ENCODE measurements around the gene CPNE5.
A peak's percentile ranks its signal among the peaks of the same experiment; 100 is the strongest.

The CPNE5 gene

GRCh38 chr6:36838896-36839748, at the start of gene CPNE5:
Gene CPNE5 (minus strand): TSS chr6:36839444. CDS start chr6:36839377, 67 bp downstream.
- no peak for DNase-seq (ENCODE audit: low read depth, low spot score)

DNA sequence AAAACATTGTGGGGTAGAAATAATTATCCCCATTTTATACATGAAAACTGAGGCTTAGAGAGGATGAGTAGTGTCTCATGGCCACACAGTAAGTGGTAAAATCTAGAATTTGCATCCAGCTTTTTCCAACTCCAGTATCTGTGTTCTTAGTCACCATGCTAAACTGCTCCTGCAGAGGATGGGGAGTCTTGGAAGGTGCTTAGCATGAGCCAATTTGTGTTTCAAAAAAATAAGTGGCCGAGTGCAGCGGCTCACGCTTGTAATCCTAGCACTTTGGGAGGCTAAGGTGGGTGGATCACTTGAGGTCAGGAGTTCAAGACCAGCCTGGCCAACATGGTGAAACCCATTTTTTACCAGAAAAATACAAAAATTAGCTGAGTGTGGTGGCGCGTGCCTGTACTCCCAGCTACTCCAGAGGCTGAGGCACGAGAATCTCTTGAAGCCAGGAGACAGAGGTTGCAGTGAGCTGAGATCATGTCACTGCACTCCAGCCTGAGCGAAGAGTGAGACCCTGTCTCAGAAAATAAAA, 48.9 kb upstream of the CPNE5 start:
- no peak for DNase-seq (ENCODE audit: low read depth, low spot score)

DNA sequence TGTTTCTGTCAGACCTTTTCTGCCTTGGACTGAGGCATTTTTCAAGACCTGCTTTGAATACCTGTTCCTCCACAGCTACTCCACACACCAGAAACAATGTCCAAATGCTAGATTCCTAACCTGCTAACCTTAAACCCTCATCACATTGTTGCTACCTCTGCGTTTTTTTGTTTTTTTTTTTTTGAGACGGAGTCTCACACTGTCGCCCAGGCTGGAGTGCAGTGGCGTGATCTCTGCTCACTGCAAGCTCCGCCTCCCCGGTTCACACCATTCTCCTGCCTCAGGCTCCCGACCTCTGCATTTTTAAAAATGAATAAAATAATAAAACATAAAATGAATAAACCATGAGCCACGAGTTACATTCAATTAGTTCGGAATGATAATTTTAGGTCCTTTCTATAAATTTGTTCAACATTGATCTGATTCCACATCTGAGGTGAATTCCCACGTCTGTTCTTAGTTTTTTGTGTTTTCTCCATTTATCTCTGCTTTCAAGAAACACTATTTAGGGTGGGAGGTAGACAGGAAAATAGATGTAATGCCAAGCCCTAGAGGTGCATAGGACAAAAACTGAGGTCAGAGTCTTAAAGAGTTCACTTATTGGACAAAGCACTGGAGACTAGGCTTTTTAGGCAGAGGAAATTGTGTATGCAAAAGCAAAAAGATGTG, 47.8 kb upstream of the CPNE5 start:
- DNase-seq (ENCODE audit: low read depth, low spot score): no peak

GRCh38 chr6:36885461-36886401, 46.5 kb upstream of the CPNE5 start, which contains the start of gene C6orf89:
Gene C6orf89 (plus strand): TSS chr6:36885952. CDS start chr6:36899445, 13,493 bp downstream.
- DNase-seq (ENCODE audit: low read depth, low spot score): peak; percentile 94

DNA sequence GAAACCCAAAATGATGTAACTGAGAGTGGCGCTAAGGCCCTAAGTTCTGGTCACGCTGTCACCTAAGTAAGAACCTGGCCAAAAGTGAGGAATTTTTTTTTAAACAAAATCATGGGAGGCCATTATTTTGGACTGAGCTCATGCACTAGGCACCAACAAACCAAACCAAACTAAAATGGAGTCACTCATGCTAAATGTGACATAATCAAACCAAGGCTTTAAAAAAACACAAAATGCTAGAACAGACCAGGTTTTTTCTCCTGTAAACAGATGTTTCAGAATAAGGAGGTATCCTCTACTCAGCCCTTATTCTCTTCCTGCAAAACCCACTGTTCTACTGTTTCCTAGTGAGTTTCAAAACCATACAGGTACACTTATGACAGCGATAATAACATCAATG, 45.4 kb upstream of the CPNE5 start:
- DNase-seq (ENCODE audit: low read depth, low spot score): no peak

DNA sequence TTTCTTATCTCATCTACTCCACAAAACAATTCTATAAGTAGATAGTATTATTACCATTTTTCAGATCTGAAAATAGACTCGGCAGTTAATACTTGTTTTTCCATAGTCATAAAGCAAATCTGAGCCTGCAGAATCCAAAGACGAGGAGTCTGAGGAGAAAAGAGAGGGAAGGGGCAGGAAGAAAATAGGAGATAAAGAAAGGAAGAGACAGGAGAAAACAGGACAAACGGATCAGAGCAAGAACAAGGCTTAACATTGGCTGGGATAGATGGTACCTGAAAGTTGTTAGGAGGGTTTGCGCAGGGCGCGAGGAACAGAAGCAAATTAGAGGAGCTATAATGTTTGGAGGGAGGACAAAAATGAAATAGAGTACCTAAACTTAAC, 36.0 kb upstream of the CPNE5 start:
- DNase-seq (ENCODE audit: low read depth, low spot score): no peak

GRCh38 chr6:36874443-36875249, 35.4 kb upstream of the CPNE5 start, which contains the start of gene PPIL1:
Gene PPIL1 (minus strand): TSS chr6:36874803. CDS start chr6:36874772, 31 bp downstream.
- DNase-seq (ENCODE audit: low read depth, low spot score): peak; percentile 68

DNA sequence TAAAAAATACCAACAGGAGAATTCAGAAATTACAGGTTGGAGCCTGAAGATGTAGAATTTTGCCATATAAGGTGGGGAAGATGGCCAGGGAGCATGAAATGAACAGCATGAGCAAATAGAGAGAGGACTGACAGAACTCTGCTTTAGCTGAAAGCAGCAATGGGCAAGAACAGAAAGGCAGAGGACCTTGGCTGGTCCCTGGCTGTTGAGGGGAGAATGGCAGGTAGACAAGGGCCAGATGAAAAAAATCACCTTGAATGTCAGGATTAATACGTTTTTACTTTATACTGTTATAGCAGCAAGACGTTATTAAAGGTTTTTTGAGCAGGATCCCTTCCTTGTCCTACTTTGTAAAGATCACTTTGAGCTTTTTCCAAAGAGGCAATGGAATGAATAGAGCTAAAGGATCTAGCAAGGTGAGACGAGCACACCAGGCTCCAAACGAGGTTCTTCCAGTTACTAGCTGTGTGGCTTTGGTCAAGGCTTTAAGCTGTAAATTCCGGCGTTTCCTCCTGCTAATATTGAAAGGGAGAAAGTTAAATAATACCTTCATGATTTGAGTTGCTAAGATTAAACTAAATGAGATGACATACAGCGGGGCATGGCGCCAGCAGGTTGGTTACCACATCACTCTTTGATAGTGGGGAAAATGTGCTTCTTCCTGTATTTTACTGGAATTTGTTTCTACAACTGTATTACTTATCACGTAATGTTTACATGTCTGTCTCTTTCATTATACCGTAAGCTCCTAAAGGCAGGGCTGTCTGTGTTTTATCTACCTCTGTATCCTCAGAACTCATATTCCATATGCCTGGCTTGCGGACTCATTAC, 34.6 kb upstream of the CPNE5 start:
- no peak for DNase-seq (ENCODE audit: low read depth, low spot score)

- no peak for DNase-seq (ENCODE audit: low read depth, low spot score)
These were observed 33.9 kb upstream of the CPNE5 start for GRCh38 chr6:36873115-36873514.

- no peak for DNase-seq (ENCODE audit: low read depth, low spot score)
These were observed 32.4 kb upstream of the CPNE5 start for GRCh38 chr6:36871686-36872085.

DNA sequence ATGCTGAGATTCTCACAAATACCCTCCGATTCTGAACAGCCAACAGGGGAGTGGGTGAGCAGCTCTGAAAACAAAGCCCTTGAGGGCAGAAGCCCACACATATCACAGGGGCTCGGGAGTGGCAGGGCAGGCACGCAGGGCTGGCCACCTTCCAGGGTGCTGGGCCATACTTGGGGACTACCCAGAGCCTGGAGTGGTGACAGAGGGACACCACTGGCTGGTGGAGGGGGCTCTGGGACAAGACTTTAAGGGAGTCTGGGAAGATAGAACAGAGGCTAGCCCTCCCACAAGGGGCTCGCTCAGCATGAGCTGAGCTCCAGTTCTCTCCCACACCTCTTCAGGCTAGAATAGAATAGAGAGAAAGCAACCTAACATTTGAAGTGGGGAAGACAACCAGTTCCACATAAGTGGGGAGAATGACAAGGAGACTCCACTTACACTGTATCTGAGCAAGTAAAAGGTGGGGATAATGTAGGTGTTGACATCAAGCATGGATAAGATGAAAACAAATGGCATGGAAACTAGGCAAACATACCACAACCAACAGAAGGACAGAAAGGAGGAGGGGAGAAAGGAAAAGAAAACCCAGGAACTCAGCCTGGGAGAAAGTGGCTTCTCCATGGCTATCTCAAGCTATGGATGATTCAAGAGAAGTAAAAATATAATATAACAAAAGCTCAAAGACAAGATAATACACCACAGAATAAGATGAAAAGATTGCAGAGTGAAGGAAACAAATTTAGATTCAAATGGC, 28.4 kb upstream of the CPNE5 start:
- no peak for DNase-seq (ENCODE audit: low read depth, low spot score)

- DNase-seq (ENCODE audit: low read depth, low spot score): no peak
These were observed 26.6 kb upstream of the CPNE5 start for GRCh38 chr6:36865835-36866234.

- no peak for DNase-seq (ENCODE audit: low read depth, low spot score)
These were observed 24.7 kb upstream of the CPNE5 start for GRCh38 chr6:36863670-36864540.

DNA sequence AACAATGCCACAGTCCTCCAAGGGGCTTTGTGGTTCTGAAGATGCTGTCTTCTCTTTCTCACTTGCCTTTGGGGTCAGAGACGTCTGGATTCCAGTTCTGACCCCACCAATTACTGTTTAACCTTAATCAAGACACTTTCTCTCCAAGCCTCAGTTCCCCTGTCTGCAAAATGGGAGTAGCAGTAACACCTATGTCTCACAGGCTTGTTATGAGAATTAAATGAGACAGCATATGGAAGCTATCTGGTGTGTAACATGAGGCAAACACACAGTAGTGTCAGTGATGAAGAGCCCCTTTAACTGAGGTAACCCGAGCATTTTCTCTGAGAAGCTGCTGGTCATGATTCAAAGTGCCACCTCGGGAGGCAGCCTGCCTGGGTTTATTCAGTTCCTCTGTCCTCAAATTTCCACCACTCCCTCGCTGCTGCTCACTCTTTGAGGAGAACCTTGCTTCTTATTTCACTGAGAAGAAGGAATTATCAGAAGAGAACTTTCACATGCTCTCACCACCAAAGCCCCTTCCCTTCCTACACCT, 23.7 kb upstream of the CPNE5 start:
- DNase-seq (ENCODE audit: low read depth, low spot score): no peak

DNA sequence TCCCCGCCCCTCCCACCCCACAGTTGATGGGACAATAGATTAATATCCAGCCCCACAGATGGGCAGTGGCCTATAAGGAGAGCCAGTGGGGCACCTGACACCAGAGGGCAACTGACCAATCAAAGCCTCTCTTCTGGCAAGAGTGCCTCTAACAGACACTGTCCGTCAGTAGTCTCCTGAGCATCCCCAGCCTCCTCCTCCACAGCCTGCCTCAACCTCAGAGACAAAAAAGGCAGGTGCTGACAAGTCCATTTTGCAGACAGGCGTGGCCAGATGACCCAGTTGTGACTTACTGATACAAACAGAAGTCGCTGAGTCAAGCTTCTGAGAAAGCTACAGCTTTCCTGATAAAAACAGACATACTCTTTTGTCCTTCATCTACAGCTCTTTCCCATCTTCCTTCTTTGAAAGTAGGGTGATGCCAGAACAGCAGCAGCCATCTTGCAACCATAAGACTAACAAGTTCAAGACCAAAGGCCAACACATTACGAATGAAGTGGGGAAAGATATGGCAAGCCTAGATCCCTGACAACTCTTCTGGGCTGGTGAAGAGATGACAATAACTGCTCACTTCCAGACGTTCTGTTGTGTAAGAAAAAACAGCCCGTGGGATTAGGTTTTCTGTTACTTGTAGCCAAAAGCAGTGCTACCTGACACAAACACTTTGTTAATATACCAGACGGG, 23.1 kb upstream of the CPNE5 start:
- no peak for DNase-seq (ENCODE audit: low read depth, low spot score)

- DNase-seq (ENCODE audit: low read depth, low spot score): no peak
These were observed 20.9 kb upstream of the CPNE5 start for GRCh38 chr6:36860126-36860525.

DNA sequence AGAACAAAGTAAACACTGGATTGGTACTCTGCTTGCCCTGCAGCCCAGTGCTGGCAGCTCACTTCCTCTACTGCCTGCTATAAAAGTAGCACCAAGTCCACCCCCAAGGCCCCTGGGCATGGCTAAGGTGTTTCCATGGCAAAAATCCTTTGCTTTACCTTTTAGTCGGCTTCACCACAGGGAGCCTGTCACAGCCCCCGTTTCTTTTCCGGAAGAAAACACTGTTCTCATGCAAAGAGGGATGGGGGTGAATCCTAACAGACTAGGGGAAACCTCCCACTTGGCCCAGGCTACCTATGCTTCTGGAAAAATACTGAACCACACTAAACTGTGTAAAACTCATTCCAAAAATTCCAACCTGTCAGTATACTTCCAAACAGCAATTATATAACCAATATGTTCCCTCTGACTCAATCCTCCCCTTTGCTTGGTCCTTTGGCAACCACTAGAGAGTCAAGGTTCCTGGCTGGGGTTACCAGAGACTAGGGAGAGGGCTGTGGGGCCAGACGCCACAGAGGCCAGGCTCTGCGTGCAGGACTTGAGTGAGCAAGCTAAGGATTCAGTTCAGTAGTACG, 19.2 kb upstream of the CPNE5 start:
- no peak for DNase-seq (ENCODE audit: low read depth, low spot score)

Measured in activated naive CD8-positive, alpha-beta T cell treated with anti-CD3 and anti-CD28 coated beads, Interleukin-2, amount 50 U/mL, for 16 hours (primary cell).